Measurements from ENCODE around the gene ARMH4.

Gene ARMH4

GRCh38 chr14:57999979-58000378, 152.0 kb downstream of the ARMH4 start:
- H3K27me3 ChIP-seq (ENCODE audit: control insufficient read depth in 1 of 2, insufficient read depth in 2 of 2, low read length in 2 of 2): no peaks in the 10 kb centered on the region
- H3K27ac ChIP-seq (ENCODE audit: low read depth, low read length): no peak overlapping the region
- H3K36me3 ChIP-seq (ENCODE audit: control insufficient read depth in 1 of 2, insufficient read depth in 2 of 2, low read length in 2 of 2): no peaks in the 10 kb centered on the region
- no peak overlapping the region for H3K9ac ChIP-seq (ENCODE audit: low read depth in 1 of 2, low read length in 2 of 2)
- no peaks in the 10 kb centered on the region for H3K4me1 ChIP-seq (ENCODE audit: control insufficient read depth in 1 of 2, insufficient read depth in 2 of 2, low read length in 2 of 2)
- no peaks in the 10 kb centered on the region for H3K9me3 ChIP-seq (ENCODE audit: control insufficient read depth in 1 of 2, low read length in 2 of 2)
- no peak overlapping the region for H3K4me3 ChIP-seq (ENCODE audit: low read depth in 1 of 2, low read length in 2 of 2)

- Histone ChIP-seq H3K4me1 (ENCODE audit: control insufficient read depth in 1 of 2, insufficient read depth in 2 of 2, low read length in 2 of 2) (no peaks in the 10 kb centered on the region), H3K4me3 (ENCODE audit: low read depth in 1 of 2, low read length in 2 of 2) (no peak overlapping the region), H3K27me3 (ENCODE audit: control insufficient read depth in 1 of 2, insufficient read depth in 2 of 2, low read length in 2 of 2) (no peaks in the 10 kb centered on the region), H3K9me3 (ENCODE audit: control insufficient read depth in 1 of 2, low read length in 2 of 2) (no peaks in the 10 kb centered on the region), H3K9ac (ENCODE audit: low read depth in 1 of 2, low read length in 2 of 2) (no peak overlapping the region), H3K36me3 (ENCODE audit: control insufficient read depth in 1 of 2, insufficient read depth in 2 of 2, low read length in 2 of 2) (no peaks in the 10 kb centered on the region), H3K27ac (ENCODE audit: low read depth, low read length) (no peak overlapping the region)
These were observed 152.5 kb downstream of the ARMH4 start for GRCh38 chr14:57999471-57999870.

GRCh38 chr14:57998766-57999165, 153.2 kb downstream of the ARMH4 start:
- Histone ChIP-seq H3K9me3 (ENCODE audit: control insufficient read depth in 1 of 2, low read length in 2 of 2) (no peaks in the 10 kb centered on the region), H3K36me3 (ENCODE audit: control insufficient read depth in 1 of 2, insufficient read depth in 2 of 2, low read length in 2 of 2) (no peaks in the 10 kb centered on the region), H3K9ac (ENCODE audit: low read depth in 1 of 2, low read length in 2 of 2) (no peak overlapping the region), H3K4me1 (ENCODE audit: control insufficient read depth in 1 of 2, insufficient read depth in 2 of 2, low read length in 2 of 2) (no peaks in the 10 kb centered on the region), H3K27me3 (ENCODE audit: control insufficient read depth in 1 of 2, insufficient read depth in 2 of 2, low read length in 2 of 2) (no peaks in the 10 kb centered on the region), H3K4me3 (ENCODE audit: low read depth in 1 of 2, low read length in 2 of 2) (no peak overlapping the region), H3K27ac (ENCODE audit: low read depth, low read length) (no peak overlapping the region)

- no peaks in the 10 kb centered on the region for H3K9me3 ChIP-seq (ENCODE audit: control insufficient read depth in 1 of 2, low read length in 2 of 2)
- no peaks in the 10 kb centered on the region for H3K36me3 ChIP-seq (ENCODE audit: control insufficient read depth in 1 of 2, insufficient read depth in 2 of 2, low read length in 2 of 2)
- H3K27ac ChIP-seq (ENCODE audit: low read depth, low read length): no peak overlapping the region
- no peaks in the 10 kb centered on the region for H3K4me1 ChIP-seq (ENCODE audit: control insufficient read depth in 1 of 2, insufficient read depth in 2 of 2, low read length in 2 of 2)
- H3K27me3 ChIP-seq (ENCODE audit: control insufficient read depth in 1 of 2, insufficient read depth in 2 of 2, low read length in 2 of 2): no peaks in the 10 kb centered on the region
- H3K4me3 ChIP-seq (ENCODE audit: low read depth in 1 of 2, low read length in 2 of 2): no peak overlapping the region
- no peak overlapping the region for H3K9ac ChIP-seq (ENCODE audit: low read depth in 1 of 2, low read length in 2 of 2)
These were observed 160.7 kb downstream of the ARMH4 start for GRCh38 chr14:57991353-57991752.

GRCh38 chr14:57988445-57988844, 163.6 kb downstream of the ARMH4 start:
- H3K4me3 ChIP-seq (ENCODE audit: low read depth in 1 of 2, low read length in 2 of 2): no peak overlapping the region
- no peaks in the 10 kb centered on the region for H3K9me3 ChIP-seq (ENCODE audit: control insufficient read depth in 1 of 2, low read length in 2 of 2)
- no peak overlapping the region for H3K27ac ChIP-seq (ENCODE audit: low read depth, low read length)
- H3K4me1 ChIP-seq (ENCODE audit: control insufficient read depth in 1 of 2, insufficient read depth in 2 of 2, low read length in 2 of 2): no peaks in the 10 kb centered on the region
- H3K9ac ChIP-seq (ENCODE audit: low read depth in 1 of 2, low read length in 2 of 2): no peak overlapping the region
- no peaks in the 10 kb centered on the region for H3K27me3 ChIP-seq (ENCODE audit: control insufficient read depth in 1 of 2, insufficient read depth in 2 of 2, low read length in 2 of 2)
- H3K36me3 ChIP-seq (ENCODE audit: control insufficient read depth in 1 of 2, insufficient read depth in 2 of 2, low read length in 2 of 2): no peaks in the 10 kb centered on the region

- Histone ChIP-seq H3K27me3 (ENCODE audit: control insufficient read depth in 1 of 2, insufficient read depth in 2 of 2, low read length in 2 of 2) (no peaks in the 10 kb centered on the region), H3K9me3 (ENCODE audit: control insufficient read depth in 1 of 2, low read length in 2 of 2) (no peaks in the 10 kb centered on the region), H3K27ac (ENCODE audit: low read depth, low read length) (no peak overlapping the region), H3K9ac (ENCODE audit: low read depth in 1 of 2, low read length in 2 of 2) (no peak overlapping the region), H3K4me1 (ENCODE audit: control insufficient read depth in 1 of 2, insufficient read depth in 2 of 2, low read length in 2 of 2) (no peaks in the 10 kb centered on the region), H3K36me3 (ENCODE audit: control insufficient read depth in 1 of 2, insufficient read depth in 2 of 2, low read length in 2 of 2) (no peaks in the 10 kb centered on the region), H3K4me3 (ENCODE audit: low read depth in 1 of 2, low read length in 2 of 2) (no peak overlapping the region)
These were observed 164.3 kb downstream of the ARMH4 start for GRCh38 chr14:57987596-57988300.

- Histone ChIP-seq H3K9ac (ENCODE audit: low read depth in 1 of 2, low read length in 2 of 2) (no peak overlapping the region), H3K4me3 (ENCODE audit: low read depth in 1 of 2, low read length in 2 of 2) (no peak overlapping the region), H3K27me3 (ENCODE audit: control insufficient read depth in 1 of 2, insufficient read depth in 2 of 2, low read length in 2 of 2) (no peaks in the 10 kb centered on the region), H3K36me3 (ENCODE audit: control insufficient read depth in 1 of 2, insufficient read depth in 2 of 2, low read length in 2 of 2) (no peaks in the 10 kb centered on the region), H3K4me1 (ENCODE audit: control insufficient read depth in 1 of 2, insufficient read depth in 2 of 2, low read length in 2 of 2) (no peaks in the 10 kb centered on the region), H3K9me3 (ENCODE audit: control insufficient read depth in 1 of 2, low read length in 2 of 2) (no peaks in the 10 kb centered on the region), H3K27ac (ENCODE audit: low read depth, low read length) (no peak overlapping the region)
These were observed 165.0 kb downstream of the ARMH4 start for GRCh38 chr14:57987051-57987450.

GRCh38 chr14:57982804-57983634, 169.0 kb downstream of the ARMH4 start:
- Histone ChIP-seq H3K27me3 (ENCODE audit: control insufficient read depth in 1 of 2, insufficient read depth in 2 of 2, low read length in 2 of 2) (no peaks in the 10 kb centered on the region), H3K4me1 (ENCODE audit: control insufficient read depth in 1 of 2, insufficient read depth in 2 of 2, low read length in 2 of 2) (no peaks in the 10 kb centered on the region), H3K4me3 (ENCODE audit: low read depth in 1 of 2, low read length in 2 of 2) (no peak overlapping the region), H3K36me3 (ENCODE audit: control insufficient read depth in 1 of 2, insufficient read depth in 2 of 2, low read length in 2 of 2) (no peaks in the 10 kb centered on the region), H3K9me3 (ENCODE audit: control insufficient read depth in 1 of 2, low read length in 2 of 2) (no peaks in the 10 kb centered on the region), H3K27ac (ENCODE audit: low read depth, low read length) (no peak overlapping the region), H3K9ac (ENCODE audit: low read depth in 1 of 2, low read length in 2 of 2) (no peak overlapping the region)

GRCh38 chr14:57981817-57982560, 170.0 kb downstream of the ARMH4 start:
- no peaks in the 10 kb centered on the region for H3K4me1 ChIP-seq (ENCODE audit: control insufficient read depth in 1 of 2, insufficient read depth in 2 of 2, low read length in 2 of 2)
- H3K27ac ChIP-seq (ENCODE audit: low read depth, low read length): no peak overlapping the region
- no peak overlapping the region for H3K9ac ChIP-seq (ENCODE audit: low read depth in 1 of 2, low read length in 2 of 2)
- H3K4me3 ChIP-seq (ENCODE audit: low read depth in 1 of 2, low read length in 2 of 2): no peak overlapping the region
- no peaks in the 10 kb centered on the region for H3K36me3 ChIP-seq (ENCODE audit: control insufficient read depth in 1 of 2, insufficient read depth in 2 of 2, low read length in 2 of 2)
- no peaks in the 10 kb centered on the region for H3K27me3 ChIP-seq (ENCODE audit: control insufficient read depth in 1 of 2, insufficient read depth in 2 of 2, low read length in 2 of 2)
- no peaks in the 10 kb centered on the region for H3K9me3 ChIP-seq (ENCODE audit: control insufficient read depth in 1 of 2, low read length in 2 of 2)

Measured in duodenal mucosa (tissue), 2 donors.